Right ventricle myocardium inferior (tissue), 1 donor: ENCODE results near the gene HRNR. TPM values are rescaled to one million over a fixed set of nuclear protein-coding genes. Genes with fewer than 3 reads are reported as not detected.
A peak's percentile ranks its signal among the peaks of the same experiment; 100 is the strongest.

Experiments
- ATAC-seq: fragments of 200-7000 bp; cut with Tn5 transposase; one replicate; pipeline ENCODE4 v1.9.1; 2020; ENCODE audit warnings: mild to moderate bottlenecking, moderate library complexity
- DNase-seq: peaks from one replicate; pipeline ENCODE4 v3.0.0; 2021; ENCODE audit errors: missing footprints
- intact Hi-C: fragments of 100-400 bp; cut with DNase I; formaldehyde crosslinking; loops from one replicate; pipeline ENCODE4 v1.11.0; 2022
- total RNA-seq: library from RNA; stranded (reverse); fragmentation: NEBNext Ultra II Directional; extraction: Animal tissue kit (Norgen Biotek cat#: 25700); gene quantifications from one replicate; pipeline ENCODE4 v1.2.1, GENCODE V29; 2021
- donor health status: DM: no; HTN: yes; CAD: no; lungs with severe emphysema.

Gene HRNR
- total RNA-seq, 1 donor from 2014 or later = not detected

- ATAC-seq = no peak
- intact Hi-C loops = no loop called here
These were observed 33.4 kb downstream of the HRNR start for GRCh38 chr1:152190589-152190988.

GRCh38 chr1:152189657-152190442, 34.1 kb downstream of the HRNR start:
- ATAC-seq (peak; percentile 65), DNase-seq (peak; percentile 72)
- intact Hi-C loops = loop anchor here (1.0 to 10.0 kb wide), 3 partner anchors 251 to 268 kb away; no protein-coding TSS in a partner anchor

More at GRCh38 chr1:152190589-152190988, 33.4 kb downstream of the HRNR start:
- DNase-seq = no peak

- intact Hi-C loops = loop anchor here (1.0 to 10.0 kb wide), 3 partner anchors 252 to 269 kb away; no protein-coding TSS in a partner anchor
- peak; percentile 80 for ATAC-seq
- DNase-seq = peak; percentile 87
These were observed 35.1 kb downstream of the HRNR start for GRCh38 chr1:152188673-152189591.

- ATAC-seq (no peak), DNase-seq (no peak)
- intact Hi-C loops = loop anchor here (10.0 kb wide), 1 partner anchor 252 kb away; no protein-coding TSS in a partner anchor
These were observed 37.3 kb downstream of the HRNR start for GRCh38 chr1:152186556-152187285.

GRCh38 chr1:152185544-152186391, 38.2 kb downstream of the HRNR start:
- ATAC-seq (peak; percentile 49), DNase-seq (no peak)
- intact Hi-C loops = loop anchor here (1.0 to 10.0 kb wide), 3 partner anchors 45 to 251 kb away; no protein-coding TSS in a partner anchor

- DNase-seq = no peak
- intact Hi-C loops = loop anchor here (10.0 kb wide), 1 partner anchor 248 kb away; no protein-coding TSS in a partner anchor
- no peak for ATAC-seq
These were observed 41.0 kb downstream of the HRNR start for GRCh38 chr1:152182944-152183361.

GRCh38 chr1:152182431-152182830, 41.6 kb downstream of the HRNR start:
- DNase-seq = no peak
- intact Hi-C loops = loop anchor here (10.0 kb wide), 1 partner anchor 248 kb away; no protein-coding TSS in a partner anchor

GRCh38 chr1:152179566-152179965, 44.4 kb downstream of the HRNR start:
- intact Hi-C loops = no loop called here
- ATAC-seq = no peak
- DNase-seq = no peak

More at GRCh38 chr1:152182431-152182830, 41.6 kb downstream of the HRNR start:
- ATAC-seq = no peak

- DNase-seq = no peak
- no peak for ATAC-seq
- intact Hi-C loops = no loop called here
These were observed 53.6 kb downstream of the HRNR start for GRCh38 chr1:152170287-152170905.

GRCh38 chr1:152169366-152170025, 54.5 kb downstream of the HRNR start:
- DNase-seq = no peak
- no peak for ATAC-seq

GRCh38 chr1:152168535-152168868, 55.5 kb downstream of the HRNR start:
- DNase-seq = no peak
- intact Hi-C loops = no loop called here
- peak; percentile 80 for ATAC-seq

More at GRCh38 chr1:152169366-152170025, 54.5 kb downstream of the HRNR start:
- intact Hi-C loops = no loop called here

- no peak for DNase-seq
- ATAC-seq = no peak
- intact Hi-C loops = no loop called here
These were observed 56.0 kb downstream of the HRNR start for GRCh38 chr1:152167835-152168534.

- no peak for DNase-seq
- no peak for ATAC-seq
- intact Hi-C loops = no loop called here
These were observed 57.0 kb downstream of the HRNR start for GRCh38 chr1:152166966-152167365.

- DNase-seq (no peak), ATAC-seq (peak; percentile 11)
- intact Hi-C loops = no loop called here
These were observed 58.5 kb downstream of the HRNR start for GRCh38 chr1:152165286-152166077.

- intact Hi-C loops = no loop called here
- ATAC-seq (no peak), DNase-seq (no peak)
These were observed 59.4 kb downstream of the HRNR start for GRCh38 chr1:152164517-152165136.
